HEK293T (cell line): ENCODE data around the gene TAS2R14.

Experiments used
- BHLHE40 ChIP-seq: fragments of 450-650 bp; IDR thresholded peaks from 2 replicates; pipeline ENCODE4 v1.6.1; 2016; ENCODE audit warnings: mild to moderate bottlenecking, moderate library complexity, borderline replicate concordance
- NFRKB ChIP-seq: fragments of 450-650 bp; IDR thresholded peaks from 2 replicates; pipeline ENCODE4 v1.6.1; 2016; ENCODE audit warnings: mild to moderate bottlenecking, moderate library complexity

GRCh38 chr12:10967409-10967808 is 28.3 kb upstream of the TAS2R14 start:
- no peak for TF ChIP-seq BHLHE40
- TF ChIP-seq NFRKB = no peak
